ENCODE results near the gene FNBP1L.

FNBP1L gene

DNA sequence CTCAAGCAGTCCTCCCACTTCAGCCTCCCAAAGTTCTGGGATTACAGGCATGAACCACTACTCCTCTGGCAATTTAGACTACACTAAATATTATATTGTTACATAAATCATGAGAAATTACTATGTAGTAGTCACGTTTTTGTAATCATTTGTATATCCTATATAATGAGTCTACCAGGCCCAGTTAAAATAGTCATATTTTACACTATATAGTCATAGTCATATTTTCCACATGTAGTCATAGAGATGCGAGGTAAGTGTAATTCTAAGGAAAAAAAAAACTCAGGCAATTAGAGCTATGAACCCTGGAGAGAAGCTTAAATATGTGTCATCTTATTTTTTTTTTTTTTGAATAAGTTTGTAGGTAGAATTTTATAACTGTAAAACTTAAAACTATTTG, 90.0 kb downstream of the FNBP1L start:
- Histone ChIP-seq H2AFZ (ENCODE audit: low read length) (no peak overlapping the region), H3K9me2 (replicated peaks; ENCODE audit: insufficient read depth, low read length) (no peaks in the 10 kb centered on the region), H3K4me1 (ENCODE audit: low read length) (no peaks in the 10 kb centered on the region), H3K9me3 (replicated peaks; ENCODE audit: insufficient read depth, low read length) (no peaks in the 10 kb centered on the region), H3K4me2 (ENCODE audit: low read depth, low read length) (no peak overlapping the region), H3K27ac (ENCODE audit: low read length) (no peak overlapping the region), H4K20me1 (ENCODE audit: insufficient read depth, low read length) (no peaks in the 10 kb centered on the region), H3K9ac (ENCODE audit: low read length) (no peak overlapping the region), H3K79me2 (ENCODE audit: low read length) (no peaks in the 10 kb centered on the region), H3K4me3 (ENCODE audit: low read length) (no peak overlapping the region), H3F3A (ENCODE audit: insufficient read depth, low read length) (no peaks in the 10 kb centered on the region), H3K36me3 (replicated peaks; ENCODE audit: insufficient read depth, low read length) (no peaks in the 10 kb centered on the region), H3K27me3 (replicated peaks; ENCODE audit: insufficient read depth, low read length) (no peaks in the 10 kb centered on the region)
- no peak for DNase-seq
- TF ChIP-seq EZH2 (optimal IDR thresholded peaks at IDR 0.05; ENCODE audit: low read depth, low read length) (no peak), EZH2phosphoT487 (IDR thresholded peaks at IDR 0.05; ENCODE audit: low read length) (no peak)

DNA sequence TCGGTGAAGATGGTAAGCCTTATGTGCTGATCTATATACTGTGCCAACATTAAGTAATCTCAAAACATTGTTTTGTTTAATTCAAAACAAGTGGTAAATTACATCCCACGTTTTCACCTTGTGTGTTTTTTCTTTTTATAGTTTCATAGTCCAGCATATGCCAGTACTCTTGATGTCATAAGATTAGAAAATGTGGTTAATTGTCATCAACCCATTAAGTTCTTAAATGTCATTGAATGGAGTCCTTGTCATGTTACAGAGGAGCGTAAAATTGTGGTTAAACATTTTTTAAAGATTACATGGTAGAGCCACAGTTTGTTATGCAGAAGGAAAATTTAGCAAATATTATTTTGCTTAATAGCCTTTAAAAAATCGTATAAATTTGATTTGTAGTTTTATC, 93.1 kb downstream of the FNBP1L start:
- Histone ChIP-seq H3K4me1 (ENCODE audit: low read length) (no peaks in the 10 kb centered on the region), H3K27me3 (replicated peaks; ENCODE audit: insufficient read depth, low read length) (no peaks in the 10 kb centered on the region), H2AFZ (ENCODE audit: low read length) (no peak overlapping the region), H3F3A (ENCODE audit: insufficient read depth, low read length) (no peaks in the 10 kb centered on the region), H3K4me3 (ENCODE audit: low read length) (no peak overlapping the region), H3K9ac (ENCODE audit: low read length) (no peak overlapping the region), H3K79me2 (ENCODE audit: low read length) (no peaks in the 10 kb centered on the region), H3K9me2 (replicated peaks; ENCODE audit: insufficient read depth, low read length) (no peaks in the 10 kb centered on the region), H3K9me3 (replicated peaks; ENCODE audit: insufficient read depth, low read length) (no peaks in the 10 kb centered on the region), H3K27ac (ENCODE audit: low read length) (no peak overlapping the region), H3K4me2 (ENCODE audit: low read depth, low read length) (no peak overlapping the region), H4K20me1 (ENCODE audit: insufficient read depth, low read length) (no peaks in the 10 kb centered on the region), H3K36me3 (replicated peaks; ENCODE audit: insufficient read depth, low read length) (no peaks in the 10 kb centered on the region)
- no peak for DNase-seq
- TF ChIP-seq EZH2phosphoT487 (IDR thresholded peaks at IDR 0.05; ENCODE audit: low read length) (no peak), EZH2 (optimal IDR thresholded peaks at IDR 0.05; ENCODE audit: low read depth, low read length) (no peak)
- TF ChIP-seq, protein P1, sequence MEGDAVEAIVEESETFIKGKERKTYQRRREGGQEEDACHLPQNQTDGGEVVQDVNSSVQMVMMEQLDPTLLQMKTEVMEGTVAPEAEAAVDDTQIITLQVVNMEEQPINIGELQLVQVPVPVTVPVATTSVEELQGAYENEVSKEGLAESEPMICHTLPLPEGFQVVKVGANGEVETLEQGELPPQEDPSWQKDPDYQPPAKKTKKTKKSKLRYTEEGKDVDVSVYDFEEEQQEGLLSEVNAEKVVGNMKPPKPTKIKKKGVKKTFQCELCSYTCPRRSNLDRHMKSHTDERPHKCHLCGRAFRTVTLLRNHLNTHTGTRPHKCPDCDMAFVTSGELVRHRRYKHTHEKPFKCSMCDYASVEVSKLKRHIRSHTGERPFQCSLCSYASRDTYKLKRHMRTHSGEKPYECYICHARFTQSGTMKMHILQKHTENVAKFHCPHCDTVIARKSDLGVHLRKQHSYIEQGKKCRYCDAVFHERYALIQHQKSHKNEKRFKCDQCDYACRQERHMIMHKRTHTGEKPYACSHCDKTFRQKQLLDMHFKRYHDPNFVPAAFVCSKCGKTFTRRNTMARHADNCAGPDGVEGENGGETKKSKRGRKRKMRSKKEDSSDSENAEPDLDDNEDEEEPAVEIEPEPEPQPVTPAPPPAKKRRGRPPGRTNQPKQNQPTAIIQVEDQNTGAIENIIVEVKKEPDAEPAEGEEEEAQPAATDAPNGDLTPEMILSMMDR (IDR thresholded peaks at IDR 0.05; ENCODE audit: low read length), result no peak

DNA sequence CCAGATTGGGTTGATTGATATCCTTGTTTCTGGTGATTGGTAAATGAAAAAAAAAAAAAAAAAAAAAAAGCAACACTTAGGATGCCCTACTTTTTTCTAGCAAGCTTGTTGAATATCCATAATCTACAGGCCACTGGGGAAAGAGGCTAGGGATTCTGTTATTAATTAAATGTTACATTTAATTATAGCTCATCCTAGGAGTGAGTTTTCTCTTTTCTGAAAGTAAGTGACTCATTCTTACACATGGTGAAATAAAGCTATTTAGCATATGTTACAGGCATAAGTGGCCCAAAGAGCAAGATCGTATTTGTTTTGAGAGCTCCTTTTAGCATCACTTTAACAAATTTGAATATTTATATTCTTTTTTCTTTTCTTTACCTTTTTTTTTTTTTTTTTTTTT, 94.5 kb downstream of the FNBP1L start:
- H3K4me1 ChIP-seq (ENCODE audit: low read length), result no peaks in the 10 kb centered on the region
- no peak overlapping the region for H3K27ac ChIP-seq (ENCODE audit: low read length)
- DNase-seq, result no peak
- no peaks in the 10 kb centered on the region for H3K36me3 ChIP-seq (replicated peaks; ENCODE audit: insufficient read depth, low read length)
- no peaks in the 10 kb centered on the region for H3K9me2 ChIP-seq (replicated peaks; ENCODE audit: insufficient read depth, low read length)
- no peaks in the 10 kb centered on the region for H4K20me1 ChIP-seq (ENCODE audit: insufficient read depth, low read length)
- H3K9me3 ChIP-seq (replicated peaks; ENCODE audit: insufficient read depth, low read length), result no peaks in the 10 kb centered on the region
- H3K9ac ChIP-seq (ENCODE audit: low read length), result no peak overlapping the region
- no peaks in the 10 kb centered on the region for H3F3A ChIP-seq (ENCODE audit: insufficient read depth, low read length)
- H3K79me2 ChIP-seq (ENCODE audit: low read length), result no peaks in the 10 kb centered on the region
- H2AFZ ChIP-seq (ENCODE audit: low read length), result no peak overlapping the region
- TF ChIP-seq EZH2phosphoT487 (IDR thresholded peaks at IDR 0.05; ENCODE audit: low read length) (no peak), EZH2 (optimal IDR thresholded peaks at IDR 0.05; ENCODE audit: low read depth, low read length) (no peak)
- TF ChIP-seq, protein P1 (IDR thresholded peaks at IDR 0.05; ENCODE audit: low read length), result no peak
- H3K4me3 ChIP-seq (ENCODE audit: low read length), result no peak overlapping the region
- H3K4me2 ChIP-seq (ENCODE audit: low read depth, low read length), result no peak overlapping the region
- no peaks in the 10 kb centered on the region for H3K27me3 ChIP-seq (replicated peaks; ENCODE audit: insufficient read depth, low read length)

DNA sequence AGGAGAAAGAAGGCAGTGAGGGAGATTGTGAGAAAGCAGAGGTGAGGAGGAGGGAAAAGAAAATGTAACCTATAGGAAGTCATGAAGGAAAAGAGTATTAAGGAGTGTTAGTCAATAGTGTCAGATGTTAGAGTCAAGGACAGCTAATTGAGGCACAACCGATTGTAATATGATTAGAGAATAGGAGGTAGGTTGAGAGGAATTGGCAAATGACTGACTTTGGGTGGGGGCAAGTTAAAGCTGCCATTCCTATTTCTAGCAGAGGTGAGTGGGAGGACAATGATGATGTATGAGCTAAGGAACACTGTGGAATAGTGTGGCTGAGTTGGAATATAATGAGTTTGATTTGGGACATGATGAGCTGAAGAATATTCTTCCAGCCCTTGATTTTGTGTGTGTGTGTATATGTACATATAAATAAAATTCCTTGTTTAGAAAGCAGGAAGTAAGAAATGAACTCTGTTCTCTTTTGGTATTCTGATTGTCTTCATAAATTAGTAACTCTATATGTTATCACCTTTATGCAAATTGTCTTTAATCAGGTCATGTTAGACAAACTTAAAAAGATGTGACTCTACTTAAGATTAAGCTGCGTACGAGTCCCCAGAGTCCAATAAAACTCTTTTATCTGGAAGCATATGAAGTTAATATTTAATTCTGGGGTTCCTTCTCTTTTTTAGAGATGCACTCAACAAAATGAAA, 98.4 kb downstream of the FNBP1L start:
- Histone ChIP-seq H3K9me2 (replicated peaks; ENCODE audit: insufficient read depth, low read length) (no peaks in the 10 kb centered on the region), H3K4me1 (ENCODE audit: low read length) (no peaks in the 10 kb centered on the region), H3K9ac (ENCODE audit: low read length) (no peak overlapping the region), H3K4me2 (ENCODE audit: low read depth, low read length) (no peak overlapping the region), H2AFZ (ENCODE audit: low read length) (no peak overlapping the region), H3K4me3 (ENCODE audit: low read length) (no peak overlapping the region), H3F3A (ENCODE audit: insufficient read depth, low read length) (no peaks in the 10 kb centered on the region), H3K27me3 (replicated peaks; ENCODE audit: insufficient read depth, low read length) (no peaks in the 10 kb centered on the region), H3K79me2 (ENCODE audit: low read length) (no peaks in the 10 kb centered on the region), H3K27ac (ENCODE audit: low read length) (no peak overlapping the region), H3K9me3 (replicated peaks; ENCODE audit: insufficient read depth, low read length) (no peaks in the 10 kb centered on the region), H3K36me3 (replicated peaks; ENCODE audit: insufficient read depth, low read length) (no peaks in the 10 kb centered on the region), H4K20me1 (ENCODE audit: insufficient read depth, low read length) (no peaks in the 10 kb centered on the region)
- TF ChIP-seq EZH2phosphoT487 (IDR thresholded peaks at IDR 0.05; ENCODE audit: low read length) (no peak), EZH2 (optimal IDR thresholded peaks at IDR 0.05; ENCODE audit: low read depth, low read length) (no peak)
- TF ChIP-seq, protein P1 (IDR thresholded peaks at IDR 0.05; ENCODE audit: low read length), result no peak
- DNase-seq, result no peak

All from MM.1S (cell line).